Astrocyte of the cerebellum (primary cell): Measurements from ENCODE around the gene TLE3.

Experiments
- DNase-seq: peaks from one replicate; pipeline ENCODE4 v3.0.0-alpha.2; 2011; ENCODE audit warnings: low read depth
- H3K4me3 ChIP-seq: 2 replicates; pipeline ENCODE4 v1.5.1; 2011; ENCODE audit warnings: mild to moderate bottlenecking, low read depth, low read length, moderate library complexity
- CTCF ChIP-seq: IDR thresholded peaks from 2 replicates; pipeline ENCODE4 v1.5.1; 2012; ENCODE audit warnings: low read length, low read depth, moderate library complexity, mild to moderate bottlenecking; ENCODE audit errors: missing control alignments
- in situ Hi-C: cut with HindIII; loops from 2 replicates; pipeline ENCODE4 v1.10.0; 2017; ENCODE audit warnings: low sequenced_read_pairs

Gene TLE3

DNA sequence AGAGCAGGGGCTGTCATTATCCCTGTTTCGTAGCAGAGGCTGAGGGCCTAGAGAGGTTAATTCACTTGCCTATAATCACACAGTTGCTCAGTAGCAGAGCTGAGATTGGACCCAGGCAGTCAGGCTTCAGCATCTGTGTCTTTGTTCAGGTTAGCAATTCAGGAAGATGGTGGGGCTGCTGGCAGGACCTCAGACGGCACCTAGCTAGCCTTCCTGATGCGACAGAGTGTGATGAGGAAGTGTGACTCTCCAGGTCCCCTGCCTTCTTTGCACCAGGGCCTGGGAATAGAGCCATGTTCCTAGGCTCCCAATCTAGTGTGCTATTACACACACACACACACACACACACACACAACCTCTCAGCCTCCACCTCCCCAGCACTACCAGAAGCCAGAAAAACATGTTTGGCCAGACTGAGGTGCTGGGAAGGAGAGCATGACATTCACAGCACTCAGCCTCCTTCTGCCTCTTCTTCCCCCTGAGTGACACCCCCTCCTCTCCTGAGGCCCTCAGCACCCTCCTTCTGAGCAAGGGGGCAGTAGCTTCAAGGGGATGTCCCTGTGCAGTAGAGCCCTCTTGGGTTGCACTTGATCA lies 88.9 kb downstream of the TLE3 start:
- H3K4me3 ChIP-seq, result no peak overlapping the region
- in situ Hi-C loops, result loop anchor here (5.0 kb wide), 2 partner anchors 49 to 51 kb away; no protein-coding TSS in a partner anchor
- no peak for DNase-seq
- TF ChIP-seq CTCF, result no peak

DNA sequence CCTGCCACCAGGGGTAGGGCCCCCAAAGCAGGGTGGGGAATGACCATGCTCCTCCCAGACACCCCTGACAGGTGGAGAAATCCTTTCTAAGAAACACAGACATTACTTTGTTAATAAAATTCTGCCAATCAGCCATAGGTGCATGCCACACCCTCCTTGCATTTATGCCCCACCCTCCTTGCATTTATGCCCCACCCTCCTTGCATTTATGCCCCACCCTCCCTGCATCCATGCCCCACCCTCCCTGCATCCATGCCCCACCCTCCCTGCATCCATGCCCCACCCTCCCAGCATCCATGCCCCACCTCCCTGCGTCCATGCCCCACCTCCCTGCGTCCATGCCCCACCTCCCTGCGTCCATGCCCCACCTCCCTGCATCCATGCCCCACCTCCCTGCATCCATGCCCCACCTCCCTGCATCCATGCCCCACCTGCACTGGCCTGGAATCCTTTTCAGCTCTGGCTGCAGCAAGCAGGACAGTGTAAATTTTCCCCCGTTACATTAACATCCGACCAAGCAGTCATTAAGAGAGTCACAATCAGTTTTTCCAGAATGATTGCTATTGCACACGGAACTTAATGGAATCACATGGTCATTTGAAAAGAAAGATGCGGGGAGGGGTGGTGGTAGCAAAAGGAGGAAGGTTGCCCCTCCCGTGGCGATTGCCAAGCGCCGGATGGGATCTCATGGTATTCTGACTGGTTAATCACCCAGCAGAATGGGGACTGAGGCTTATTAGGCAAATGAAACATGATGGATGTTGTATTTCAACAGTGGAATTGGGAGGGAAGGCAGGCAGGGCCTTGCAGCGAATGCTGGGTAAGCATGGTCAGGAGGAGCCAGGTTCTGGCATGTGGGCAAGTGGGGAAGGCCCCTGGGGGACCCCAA lies 91.2 kb downstream of the TLE3 start:
- no peak overlapping the region for H3K4me3 ChIP-seq
- TF ChIP-seq CTCF, result no peak
- in situ Hi-C loops, result loop anchor here (5.0 kb wide), 2 partner anchors 49 to 51 kb away; no protein-coding TSS in a partner anchor
- no peak for DNase-seq

- no peak overlapping the region for H3K4me3 ChIP-seq
- TF ChIP-seq CTCF, result no peak
- in situ Hi-C loops, result loop anchor here (5.0 kb wide), 2 partner anchors 48 to 52 kb away; no protein-coding TSS in a partner anchor
- DNase-seq, result no peak
These were observed 92.9 kb downstream of the TLE3 start for GRCh38 chr15:70004826-70005225.

GRCh38 chr15:70002897-70003296 lies 94.8 kb downstream of the TLE3 start:
- TF ChIP-seq CTCF, result no peak
- no peak overlapping the region for H3K4me3 ChIP-seq
- no peak for DNase-seq
- in situ Hi-C loops, result no loop called here

DNA sequence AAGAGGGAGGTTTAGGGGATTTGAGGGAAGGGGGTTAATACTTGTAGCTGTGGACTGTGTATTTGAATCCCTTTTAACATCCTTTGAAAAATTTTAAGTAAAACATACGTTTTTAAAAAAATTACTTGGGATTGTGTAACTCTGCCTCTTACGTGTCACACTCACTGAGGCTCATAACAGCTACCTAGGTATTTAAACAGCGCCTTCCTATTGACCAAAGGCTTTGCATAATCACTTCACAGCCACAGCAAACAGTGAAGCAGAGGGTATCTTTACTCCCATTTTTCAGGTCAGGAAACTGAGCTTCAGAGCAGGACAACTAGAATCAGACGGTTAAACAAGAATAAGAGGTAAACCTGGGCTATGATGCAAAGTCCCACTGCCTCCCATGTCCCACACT lies 95.9 kb downstream of the TLE3 start:
- in situ Hi-C loops, result no loop called here
- no peak for TF ChIP-seq CTCF
- DNase-seq, result no peak

DNA sequence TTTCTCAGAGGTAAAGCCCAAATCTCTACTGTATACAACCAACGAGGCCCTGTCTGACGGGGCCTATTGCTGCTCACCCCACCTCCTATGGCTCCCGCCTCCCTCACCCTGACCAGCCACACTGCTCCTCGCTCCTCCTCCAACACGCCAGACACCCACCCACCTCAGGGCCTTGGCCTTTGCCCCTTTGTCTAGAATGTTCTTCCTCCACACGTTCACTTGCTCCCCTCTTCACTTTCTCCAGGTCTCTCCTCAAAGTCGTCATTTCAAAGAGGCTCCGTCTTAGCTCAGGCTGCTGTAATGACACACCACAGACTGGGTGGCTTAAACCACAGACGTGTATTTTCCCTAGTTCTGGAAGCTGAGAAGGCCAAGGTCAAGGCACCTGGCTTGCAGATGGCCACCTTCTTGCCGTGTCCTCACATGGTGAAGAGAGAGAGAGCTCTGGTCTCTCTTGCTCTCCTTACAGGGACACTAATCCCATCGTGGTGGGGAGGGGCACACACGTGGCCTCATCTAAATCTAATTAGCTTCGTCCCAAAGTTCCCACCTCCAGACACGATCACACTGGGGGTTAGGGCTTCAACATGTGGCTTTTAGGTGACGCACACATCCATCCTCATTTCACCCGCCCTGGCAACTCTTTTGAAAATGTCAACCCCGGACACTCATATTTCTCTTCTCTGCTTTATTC lies 98.2 kb downstream of the TLE3 start:
- H3K4me3 ChIP-seq, result no peak overlapping the region
- TF ChIP-seq CTCF, result no peak
- in situ Hi-C loops, result no loop called here
- DNase-seq, result no peak

More for the DNA sequence above, 95.9 kb downstream of the TLE3 start:
- H3K4me3 ChIP-seq, result no peak overlapping the region
